Adipocyte (in vitro differentiated cells): ENCODE data around the gene SPEM1.
"Not testable (repeated sequence)": the region's sequence is repeated elsewhere in the genome, so short reads cannot be mapped to it uniquely, and the experiment has no call there.

ENCODE experiments used
- DNase-seq: peaks from one replicate; pipeline ENCODE4 v3.0.0-alpha.2; 2015; ENCODE audit warnings: low read depth
- H3K27me3 ChIP-seq: replicated peaks from 2 replicates; pipeline ENCODE4 v1.7.0; 2013; ENCODE audit warnings: mild to moderate bottlenecking, low read length, moderate library complexity; ENCODE audit not compliant: control insufficient read depth, insufficient read depth
- H3K36me3 ChIP-seq: 2 replicates; pipeline ENCODE4 v1.7.0; 2013; ENCODE audit warnings: low read length, mild to moderate bottlenecking, moderate library complexity; ENCODE audit not compliant: control insufficient read depth, insufficient read depth, severe bottlenecking
- H3K4me1 ChIP-seq: 2 replicates; pipeline ENCODE4 v1.7.0; 2013; ENCODE audit warnings: mild to moderate bottlenecking, low read length, moderate library complexity; ENCODE audit not compliant: control insufficient read depth, insufficient read depth
- H3K4me3 ChIP-seq: 2 replicates; pipeline ENCODE4 v1.7.0; 2013; ENCODE audit warnings: mild to moderate bottlenecking, low read length, moderate library complexity
- H3K9ac ChIP-seq: 2 replicates; pipeline ENCODE4 v1.7.0; 2013; ENCODE audit warnings: mild to moderate bottlenecking, low read length, moderate library complexity
- H3K9me3 ChIP-seq: 2 replicates; pipeline ENCODE4 v1.7.0; 2013; ENCODE audit warnings: mild to moderate bottlenecking, low read length, moderate library complexity; ENCODE audit not compliant: control insufficient read depth

Gene SPEM1

GRCh38 chr17:7466639-7467341 lies 46.7 kb downstream of the SPEM1 start:
- H3K27me3 ChIP-seq = no peaks in the 10 kb centered on the region
- no peak overlapping the region for H3K4me3 ChIP-seq
- H3K9ac ChIP-seq = peak overlapping the region; percentile 33
- peaks cover 31% of the 10 kb centered on the region for H3K36me3 ChIP-seq
- H3K4me1 ChIP-seq = peaks cover 20% of the 10 kb centered on the region
- H3K9me3 ChIP-seq = no peaks in the 10 kb centered on the region
- DNase-seq = no peak

GRCh38 chr17:7467498-7467897 lies 47.4 kb downstream of the SPEM1 start:
- H3K36me3 ChIP-seq = peaks cover 26% of the 10 kb centered on the region
- no peaks in the 10 kb centered on the region for H3K27me3 ChIP-seq
- H3K4me3 ChIP-seq = no peak overlapping the region
- no peak for DNase-seq
- H3K9ac ChIP-seq = no peak overlapping the region
- peaks cover 20% of the 10 kb centered on the region for H3K4me1 ChIP-seq
- H3K9me3 ChIP-seq = no peaks in the 10 kb centered on the region

GRCh38 chr17:7468290-7468689 lies 48.2 kb downstream of the SPEM1 start:
- Histone ChIP-seq H3K9ac (no peak overlapping the region), H3K4me3 (no peak overlapping the region), H3K4me1 (peaks cover 20% of the 10 kb centered on the region), H3K36me3 (peaks cover 18% of the 10 kb centered on the region), H3K9me3 (no peaks in the 10 kb centered on the region), H3K27me3 (no peaks in the 10 kb centered on the region)
- DNase-seq = no peak

GRCh38 chr17:7468804-7469389 lies 48.8 kb downstream of the SPEM1 start:
- Histone ChIP-seq H3K4me1 (peaks cover 20% of the 10 kb centered on the region), H3K27me3 (no peaks in the 10 kb centered on the region), H3K9me3 (no peaks in the 10 kb centered on the region), H3K36me3 (peaks cover 12% of the 10 kb centered on the region), H3K9ac (no peak overlapping the region), H3K4me3 (no peak overlapping the region)
- DNase-seq = no peak

- not testable (repeated sequence) for H3K9ac ChIP-seq, H3K4me3 ChIP-seq, H3K9me3 ChIP-seq, H3K27me3 ChIP-seq, DNase-seq
- Histone ChIP-seq H3K36me3 (peaks cover 12% of the 10 kb centered on the region), H3K4me1 (peaks cover 25% of the 10 kb centered on the region)
Observed at GRCh38 chr17:7469843-7470242, 49.7 kb downstream of the SPEM1 start.

GRCh38 chr17:7470457-7470973 lies 50.4 kb downstream of the SPEM1 start:
- H3K36me3 ChIP-seq, H3K27me3 ChIP-seq, H3K4me3 ChIP-seq, H3K9ac ChIP-seq, DNase-seq, H3K9me3 ChIP-seq: not testable (repeated sequence)
- H3K4me1 ChIP-seq = peaks cover 31% of the 10 kb centered on the region
